Myocyte (in vitro differentiated cells): Measurements from ENCODE around the gene BMP7. TPM values are rescaled to one million over a fixed set of nuclear protein-coding genes. Genes with fewer than 3 reads are reported as not detected.

Experiments
- DNase-seq: peaks from one replicate; pipeline ENCODE4 v3.0.0-alpha.2; 2012; ENCODE audit warnings: low read depth
- total RNA-seq: library from RNA; depleted of rRNA; stranded (reverse); fragments of >200 nt; gene quantifications from 2 replicates; pipeline ENCODE4 v1.2.3, GENCODE V29; 2014

Gene BMP7
- total RNA-seq, 1 donor from 2014 or later: not detected

DNA sequence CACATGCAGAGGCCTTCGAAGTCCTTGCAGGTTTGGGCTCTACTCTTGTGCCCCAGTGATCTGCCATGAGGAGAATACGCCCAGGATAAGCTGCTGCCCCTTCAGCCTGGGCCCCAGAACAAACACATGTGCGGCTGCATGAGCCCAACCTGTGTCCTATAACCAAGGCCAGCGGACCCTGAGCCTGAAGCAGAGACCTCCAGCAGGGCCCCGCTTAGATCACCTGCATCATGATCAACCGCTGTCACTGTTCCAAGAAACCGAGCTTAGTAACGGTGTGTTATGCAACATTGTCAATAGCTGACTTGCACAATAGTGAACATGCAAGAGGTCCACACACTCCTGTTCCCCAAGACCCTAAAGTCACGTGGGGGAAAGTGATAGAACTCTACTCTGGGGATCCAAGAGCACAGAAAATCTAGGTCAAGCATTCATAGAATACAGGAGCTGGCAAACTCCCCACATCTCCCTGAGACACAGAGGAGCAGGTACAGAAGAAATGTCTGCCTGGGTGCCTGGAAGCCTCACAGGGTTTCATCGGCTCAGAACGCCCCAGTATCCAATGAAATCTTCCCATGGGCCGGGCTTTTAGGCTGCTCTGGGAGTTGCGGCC lies 136.2 kb downstream of the BMP7 start:
- DNase-seq: no peak

DNA sequence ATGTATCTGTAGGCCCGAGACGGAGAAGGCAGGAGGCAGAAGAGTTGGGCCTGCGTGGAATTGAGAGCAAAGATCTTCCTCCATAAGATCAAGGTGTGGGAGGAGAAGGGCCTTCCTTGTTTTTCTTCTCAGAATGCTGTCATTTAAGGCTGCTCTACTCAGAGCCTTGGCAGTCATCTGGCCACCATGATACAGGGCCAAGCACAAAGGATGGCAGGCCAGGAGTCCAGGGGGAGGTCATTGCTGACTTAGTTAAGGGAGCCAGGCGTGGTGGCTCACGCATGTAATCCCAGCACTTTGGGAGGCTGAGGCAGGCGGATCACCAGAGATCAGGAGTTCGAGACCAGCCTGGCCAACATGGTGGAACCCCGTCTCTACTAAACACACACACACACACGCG lies 137.1 kb downstream of the BMP7 start:
- DNase-seq: no peak

DNA sequence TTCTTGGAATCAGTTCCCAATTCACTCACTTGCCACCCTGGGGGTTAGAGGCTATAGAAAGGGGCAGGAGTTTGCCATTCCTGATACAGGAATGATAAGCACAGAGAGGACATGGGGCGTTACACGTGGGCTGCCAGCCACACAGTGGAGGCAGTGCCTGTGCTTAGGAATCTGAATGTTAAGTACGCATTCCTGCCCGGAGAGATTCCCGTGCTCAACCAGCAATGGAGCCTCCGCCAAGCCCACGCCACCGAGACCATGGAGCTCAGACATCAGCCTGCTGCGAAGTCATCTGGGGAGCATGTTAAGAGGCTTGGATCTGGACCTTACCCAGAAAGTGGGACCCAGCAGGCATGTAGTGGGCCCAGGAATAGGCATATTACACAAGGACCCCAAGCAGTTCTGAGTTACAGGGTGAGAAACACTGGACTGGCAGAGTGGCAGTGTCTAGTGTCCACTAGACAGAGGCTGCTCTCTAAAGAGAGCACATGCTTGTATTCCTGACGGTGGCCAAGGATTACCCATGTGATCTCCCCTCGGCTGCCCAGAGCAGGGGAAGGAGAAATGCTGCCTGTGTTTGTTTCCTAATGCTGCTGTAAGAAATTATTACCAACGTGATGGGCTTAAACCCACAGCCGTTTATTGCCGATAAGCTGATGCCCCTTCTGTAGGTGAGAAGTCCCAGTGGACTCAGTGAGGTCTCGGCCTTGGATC lies 138.2 kb downstream of the BMP7 start:
- no peak for DNase-seq

DNA sequence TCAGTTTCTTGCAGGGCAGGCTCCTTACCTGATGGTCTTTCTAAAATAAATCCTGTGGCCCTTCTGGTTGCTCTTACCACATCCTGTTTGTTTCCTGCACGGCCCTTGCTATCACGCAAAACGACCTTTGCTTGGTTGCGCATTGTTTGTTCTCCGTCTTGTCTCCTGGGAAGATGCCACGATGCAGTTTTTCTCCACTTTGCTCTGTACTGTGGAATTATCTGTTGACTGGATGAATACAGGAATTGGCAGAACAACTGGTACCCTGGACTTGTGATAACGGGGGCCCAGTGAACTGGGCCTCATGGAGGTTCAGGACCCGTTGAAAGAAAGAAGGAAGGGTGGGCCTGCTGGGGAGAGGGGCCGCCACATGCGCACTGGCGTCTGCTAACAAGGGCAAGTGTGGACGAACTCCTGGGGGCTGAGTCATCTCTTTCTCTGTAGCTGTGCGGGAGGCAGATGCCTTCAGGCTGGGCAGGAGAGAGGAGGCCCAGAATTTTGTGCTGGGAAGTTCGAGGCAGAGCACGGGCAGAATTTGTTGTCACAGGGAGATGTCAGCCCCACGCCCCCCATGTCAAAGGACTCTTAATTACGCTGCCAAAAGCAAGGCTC lies 139.9 kb downstream of the BMP7 start:
- DNase-seq: no peak

DNA sequence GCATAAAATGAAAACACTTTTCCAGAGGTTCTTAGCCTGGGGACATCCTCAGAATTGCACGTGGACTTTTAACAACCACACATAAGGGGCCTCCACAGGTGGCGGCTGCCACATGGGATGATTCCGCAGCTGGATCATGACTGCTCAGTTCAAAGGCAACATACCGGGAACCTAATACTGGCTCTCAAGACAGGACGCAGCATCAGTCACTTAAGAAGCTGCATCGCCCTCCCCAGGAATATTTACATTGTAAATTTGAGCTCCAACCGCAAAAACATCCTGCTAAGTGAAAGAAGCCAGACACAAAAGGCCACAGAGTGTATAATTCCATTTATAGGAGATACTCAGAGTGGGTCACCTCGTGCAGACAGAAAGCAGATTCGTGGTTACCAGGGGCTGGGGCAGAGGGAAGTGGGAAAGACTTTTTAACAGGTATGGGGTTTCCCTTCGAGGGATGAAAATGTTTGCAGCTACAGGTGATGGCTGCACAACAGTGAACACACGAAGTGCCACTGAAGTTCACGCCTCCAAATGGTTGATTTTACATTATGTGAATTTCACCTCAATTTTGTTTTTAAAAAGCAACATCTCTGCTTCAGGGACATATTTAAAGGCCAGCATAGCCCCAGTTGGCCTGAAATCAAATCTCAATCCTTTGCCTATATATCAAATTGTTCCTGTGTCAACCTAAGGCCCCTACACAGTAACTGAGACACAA lies 141.5 kb downstream of the BMP7 start:
- DNase-seq: no peak

DNA sequence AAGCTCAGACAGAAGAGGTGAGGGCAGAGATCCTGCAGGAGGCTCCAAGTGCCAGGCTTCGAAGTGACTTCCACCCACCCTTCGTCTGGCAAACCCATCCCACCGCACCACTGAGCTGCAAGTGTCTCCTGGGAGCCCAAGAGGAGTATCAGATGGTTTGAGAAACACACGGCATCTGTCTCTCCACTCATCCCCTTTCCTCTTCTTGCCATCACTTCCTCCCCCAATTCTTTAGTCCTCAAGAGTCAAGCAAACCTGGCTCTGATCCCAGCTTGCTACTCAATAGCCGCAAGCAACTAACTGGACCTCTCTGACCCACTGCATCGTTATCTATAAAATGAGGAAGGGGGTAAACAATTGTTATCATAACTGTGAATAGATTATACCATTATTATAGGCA lies 142.1 kb downstream of the BMP7 start:
- DNase-seq: no peak

DNA sequence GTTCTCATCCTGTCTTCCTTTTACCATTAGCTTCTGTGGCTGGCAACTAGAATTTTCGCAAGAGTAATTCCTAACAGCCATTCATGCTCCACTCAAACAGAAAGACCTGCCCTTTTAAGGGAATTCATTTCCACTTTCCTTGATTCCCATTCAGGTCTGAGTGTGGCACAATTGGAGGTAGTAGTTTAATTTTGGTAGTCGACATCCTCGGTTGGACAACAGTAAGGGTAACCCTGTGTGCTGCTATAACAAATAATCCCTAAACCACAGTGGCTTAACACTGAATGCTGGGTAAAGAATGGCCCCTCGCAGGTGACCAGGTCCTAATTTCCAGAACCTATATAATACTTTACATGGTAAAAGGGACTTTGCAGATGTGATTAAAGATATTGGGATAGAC lies 142.9 kb downstream of the BMP7 start:
- no peak for DNase-seq

DNA sequence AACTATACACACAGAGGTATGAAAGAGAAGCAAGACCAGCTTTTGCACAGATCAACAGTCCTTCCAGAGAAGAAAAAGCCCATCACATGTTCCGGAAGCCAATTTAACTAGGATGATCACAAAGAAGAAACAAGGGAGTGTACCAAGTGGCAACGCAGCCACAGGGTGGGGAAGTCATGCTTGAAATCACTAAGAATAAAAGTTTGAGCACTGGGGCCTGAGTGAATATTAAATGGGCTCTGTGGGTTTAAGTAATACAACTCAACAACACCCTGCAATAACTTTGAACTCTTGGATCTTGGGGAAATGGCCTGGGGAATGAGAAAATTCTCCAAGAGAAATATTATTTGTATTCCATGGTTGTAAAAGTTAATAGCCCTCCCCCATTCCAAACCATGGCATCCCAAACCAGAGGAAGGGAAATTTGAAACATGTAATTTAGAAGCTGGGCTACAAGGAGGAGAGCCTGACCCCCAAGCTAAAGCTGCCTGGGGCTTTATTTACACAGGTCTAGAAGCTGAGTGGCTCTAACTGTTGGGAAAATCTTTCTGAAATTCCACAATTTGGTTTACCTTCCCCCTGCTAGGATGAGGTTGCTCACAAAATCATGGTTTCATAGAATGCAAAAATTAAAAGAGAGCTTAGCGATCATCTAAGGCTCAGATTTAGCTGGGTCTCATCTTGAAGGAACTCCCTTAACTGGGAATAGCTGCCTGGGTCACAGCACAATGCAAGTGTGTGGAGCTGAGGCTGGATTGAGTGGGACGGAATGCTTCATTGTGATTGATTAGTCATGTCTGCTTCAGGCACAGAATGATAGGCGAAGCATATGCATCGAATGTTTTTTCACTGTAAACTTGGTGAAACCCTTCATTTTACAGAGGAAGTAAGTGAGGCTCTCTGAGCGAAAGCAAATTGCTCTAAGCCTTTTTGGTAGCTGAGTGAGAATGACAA lies 143.6 kb downstream of the BMP7 start:
- DNase-seq: no peak

DNA sequence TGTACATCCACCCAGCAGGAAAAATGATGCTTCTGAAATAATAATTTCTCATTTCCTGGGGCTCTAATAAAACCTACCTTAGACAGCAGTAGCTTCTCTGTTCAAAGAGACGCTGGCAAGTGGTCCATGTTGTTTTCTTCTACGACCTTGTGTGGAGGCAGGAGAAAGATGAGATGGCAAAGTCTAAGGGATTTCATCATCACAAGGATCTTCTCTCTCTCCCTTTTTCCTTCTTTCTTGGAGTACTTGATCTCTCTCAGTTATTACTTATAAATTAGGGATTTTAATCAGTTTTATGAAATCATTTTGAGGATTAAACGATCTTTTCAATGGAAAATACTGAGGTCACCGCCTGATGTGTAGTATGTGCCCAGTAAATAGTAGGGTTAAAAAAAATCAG lies 147.5 kb downstream of the BMP7 start:
- DNase-seq: no peak

Other genes starting within 250 kb of the BMP7 start
- gene SPO11, start 63.2 kb upstream of the BMP7 start, total RNA-seq: not detected in 2 replicates
- 22.1 and 28.2 TPM in 2 replicates for gene RAE1, start 84.6 kb upstream of the BMP7 start, total RNA-seq
- gene RBM38, start 124.8 kb upstream of the BMP7 start, total RNA-seq: 8.7 and 11.6 TPM in 2 replicates